GM18499 (cell line): ENCODE measurements around the gene HSPB7.
"Not testable (repeated sequence)": the region's sequence is repeated elsewhere in the genome, so short reads cannot be mapped to it uniquely, and the experiment has no call there.

Experiments
- ATAC-seq: cut with Tn5 transposase; IDR thresholded peaks from one replicate; pipeline ENCODE4 v1.9.1; 2021; ENCODE audit warnings: moderate number of reproducible peaks; ENCODE audit not compliant: insufficient read depth, unreplicated experiment

HSPB7 gene

GRCh38 chr1:16051949-16052348 is 34.1 kb upstream of the HSPB7 start:
- not testable (repeated sequence) for ATAC-seq

GRCh38 chr1:16051039-16051438 is 33.2 kb upstream of the HSPB7 start:
- ATAC-seq, result no peak

- no peak for ATAC-seq
Measured at GRCh38 chr1:16050328-16050727, 32.5 kb upstream of the HSPB7 start.

GRCh38 chr1:16048573-16049189 is 30.8 kb upstream of the HSPB7 start:
- ATAC-seq, result no peak

GRCh38 chr1:16047791-16048475 is 30.1 kb upstream of the HSPB7 start:
- ATAC-seq, result no peak

- no peak for ATAC-seq
Measured at GRCh38 chr1:16046842-16047241, 29.0 kb upstream of the HSPB7 start.

- no peak for ATAC-seq
Measured at GRCh38 chr1:16043950-16044349, 26.1 kb upstream of the HSPB7 start.

- no peak for ATAC-seq
Measured at GRCh38 chr1:16043521-16043920, 25.7 kb upstream of the HSPB7 start, which contains the start of gene CLCNKB. Gene CLCNKB (plus strand): TSS chr1:16043782. CDS start chr1:16044493, 711 bp downstream.

- not testable (repeated sequence) for ATAC-seq
Measured at GRCh38 chr1:16042654-16043053, 24.8 kb upstream of the HSPB7 start.

- ATAC-seq, result no peak
Measured at GRCh38 chr1:16042096-16042495, 24.3 kb upstream of the HSPB7 start.

GRCh38 chr1:16041200-16041599 is 23.4 kb upstream of the HSPB7 start:
- no peak for ATAC-seq

- not testable (repeated sequence) for ATAC-seq
Measured at GRCh38 chr1:16039871-16040270, 22.0 kb upstream of the HSPB7 start.

- no peak for ATAC-seq
Measured at GRCh38 chr1:16038620-16038912, 20.7 kb upstream of the HSPB7 start.

GRCh38 chr1:16036461-16036860 is 18.6 kb upstream of the HSPB7 start:
- ATAC-seq, result not testable (repeated sequence)

- ATAC-seq, result not testable (repeated sequence)
Measured at GRCh38 chr1:16033103-16033632, 15.3 kb upstream of the HSPB7 start.

GRCh38 chr1:16032388-16033102 is 14.7 kb upstream of the HSPB7 start:
- ATAC-seq, result no peak

GRCh38 chr1:16031551-16031950 is 13.7 kb upstream of the HSPB7 start:
- no peak for ATAC-seq

- no peak for ATAC-seq
Measured at GRCh38 chr1:16029288-16029687, 11.4 kb upstream of the HSPB7 start.

- ATAC-seq, result not testable (repeated sequence)
Measured at GRCh38 chr1:16029003-16029268, 11.1 kb upstream of the HSPB7 start.

GRCh38 chr1:16028237-16029002 is 10.6 kb upstream of the HSPB7 start:
- ATAC-seq, result no peak
